Kidney epithelial cell (primary cell): ENCODE measurements around the gene MTFR2. TPM values are rescaled to one million over a fixed set of nuclear protein-coding genes. Genes with fewer than 3 reads are reported as not detected.

Experiments used
- DNase-seq: peaks from one replicate; pipeline ENCODE4 v3.0.0-alpha.2; 2010; ENCODE audit warnings: low read depth
- H3K27me3 ChIP-seq: 2 replicates; pipeline ENCODE4 v1.6.0; 2011; ENCODE audit warnings: low read length; ENCODE audit not compliant: control insufficient read depth, insufficient read depth
- H3K36me3 ChIP-seq: 2 replicates; pipeline ENCODE4 v1.5.1; 2011; ENCODE audit warnings: low read length; ENCODE audit not compliant: control insufficient read depth, insufficient read depth
- H3K4me3 ChIP-seq: 2 replicates; pipeline ENCODE4 v1.5.1; 2011; ENCODE audit warnings: low read depth, mild to moderate bottlenecking, control low read depth, low read length
- CTCF ChIP-seq: IDR thresholded peaks from 2 replicates; pipeline ENCODE4 v1.5.1; 2011; ENCODE audit warnings: mild to moderate bottlenecking, moderate library complexity, low read length, control low read depth, inconsistent platforms; ENCODE audit not compliant: insufficient read depth, poor library complexity, severe bottlenecking
- total RNA-seq: library from RNA; depleted of rRNA; stranded (reverse); fragments of >200 nt; gene quantifications from 2 replicates; pipeline ENCODE4 v1.2.3, GENCODE V29; 2015

The MTFR2 gene
- total RNA-seq, 1 donor from 2014 or later: 4.6 TPM

DNA sequence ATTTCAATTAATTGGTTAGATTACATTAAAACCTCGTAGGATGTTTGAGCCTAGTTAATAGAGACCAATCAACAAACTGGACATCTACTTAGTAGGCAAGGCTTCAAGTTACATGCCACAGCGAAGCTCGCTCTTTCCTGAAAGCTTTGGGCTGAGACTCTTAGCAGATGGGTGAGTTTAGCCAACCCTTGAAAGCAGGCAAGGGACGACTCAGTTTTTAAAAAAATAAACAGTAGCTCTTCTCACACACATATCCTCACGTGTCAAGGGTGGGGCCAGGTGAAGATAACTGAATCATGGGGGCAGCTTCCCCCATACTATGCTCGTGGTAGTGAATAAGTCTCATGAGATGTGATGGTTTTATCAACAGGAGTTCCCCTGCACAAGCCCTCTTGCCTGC, 775 bp downstream of the MTFR2 start:
- peak overlapping the region; percentile 68 for H3K4me3 ChIP-seq
- no peaks in the 10 kb centered on the region for H3K27me3 ChIP-seq
- no peak for TF ChIP-seq CTCF
- no peaks in the 10 kb centered on the region for H3K36me3 ChIP-seq
- no peak for DNase-seq

- Histone ChIP-seq H3K36me3 (no peaks in the 10 kb centered on the region), H3K4me3 (no peak overlapping the region), H3K27me3 (no peaks in the 10 kb centered on the region)
- TF ChIP-seq CTCF: no peak
- no peak for DNase-seq
Measured at GRCh38 chr6:136244061-136244616, 6.0 kb downstream of the MTFR2 start.

GRCh38 chr6:136236466-136237293, 13.4 kb downstream of the MTFR2 start:
- Histone ChIP-seq H3K27me3 (no peaks in the 10 kb centered on the region), H3K36me3 (no peaks in the 10 kb centered on the region), H3K4me3 (no peak overlapping the region)
- TF ChIP-seq CTCF: no peak
- no peak for DNase-seq

DNA sequence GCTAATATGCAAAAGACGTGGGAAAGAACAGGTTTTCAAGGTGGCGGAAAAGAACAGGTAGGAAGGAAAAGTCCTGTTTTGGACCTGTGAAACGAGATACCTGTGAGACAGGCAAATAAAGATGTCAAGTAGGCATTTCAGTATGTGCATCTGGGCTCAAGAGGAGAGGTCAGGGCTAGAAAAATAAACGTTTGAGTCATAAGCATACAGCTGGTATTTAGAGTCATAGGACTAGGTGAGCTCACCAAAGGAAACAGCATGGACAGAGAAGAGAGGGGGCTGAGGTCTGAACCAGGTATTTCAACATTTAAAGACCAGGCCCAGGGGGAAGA, 14.9 kb downstream of the MTFR2 start:
- DNase-seq: peak; percentile 69
- H3K36me3 ChIP-seq: no peaks in the 10 kb centered on the region
- no peak for TF ChIP-seq CTCF
- H3K27me3 ChIP-seq: no peaks in the 10 kb centered on the region
- H3K4me3 ChIP-seq: no peak overlapping the region

DNA sequence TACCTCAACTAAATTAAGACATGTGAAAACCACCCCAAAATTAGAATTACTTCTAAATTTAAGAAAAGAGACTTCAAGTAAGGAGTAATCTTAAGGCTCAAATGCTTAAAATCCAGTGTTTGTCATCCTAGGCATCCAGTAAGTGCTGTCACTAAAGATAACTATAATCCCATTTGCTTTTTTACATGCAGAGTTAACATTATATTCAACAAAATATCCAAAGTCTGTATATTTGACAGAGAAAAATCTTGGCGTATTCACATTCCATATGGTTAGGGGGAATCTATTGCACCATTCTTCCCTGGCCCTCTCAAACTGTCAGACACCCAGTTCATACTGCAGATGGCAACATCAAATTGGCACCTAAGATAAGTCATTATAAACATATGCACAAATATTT, 17.4 kb downstream of the MTFR2 start:
- H3K36me3 ChIP-seq: no peaks in the 10 kb centered on the region

More for the DNA sequence above, 17.4 kb downstream of the MTFR2 start:
- Histone ChIP-seq H3K4me3 (no peak overlapping the region), H3K27me3 (no peaks in the 10 kb centered on the region)
- DNase-seq: no peak
- no peak for TF ChIP-seq CTCF
